IPS-11a (cell line): ENCODE data around the gene GAPDHS.

ENCODE experiments used
- H3K4me3 ChIP-seq: one replicate; pipeline ENCODE4 v1.5.1; 2013; ENCODE audit warnings: low read depth, low read length, control low read depth

GAPDHS gene

DNA sequence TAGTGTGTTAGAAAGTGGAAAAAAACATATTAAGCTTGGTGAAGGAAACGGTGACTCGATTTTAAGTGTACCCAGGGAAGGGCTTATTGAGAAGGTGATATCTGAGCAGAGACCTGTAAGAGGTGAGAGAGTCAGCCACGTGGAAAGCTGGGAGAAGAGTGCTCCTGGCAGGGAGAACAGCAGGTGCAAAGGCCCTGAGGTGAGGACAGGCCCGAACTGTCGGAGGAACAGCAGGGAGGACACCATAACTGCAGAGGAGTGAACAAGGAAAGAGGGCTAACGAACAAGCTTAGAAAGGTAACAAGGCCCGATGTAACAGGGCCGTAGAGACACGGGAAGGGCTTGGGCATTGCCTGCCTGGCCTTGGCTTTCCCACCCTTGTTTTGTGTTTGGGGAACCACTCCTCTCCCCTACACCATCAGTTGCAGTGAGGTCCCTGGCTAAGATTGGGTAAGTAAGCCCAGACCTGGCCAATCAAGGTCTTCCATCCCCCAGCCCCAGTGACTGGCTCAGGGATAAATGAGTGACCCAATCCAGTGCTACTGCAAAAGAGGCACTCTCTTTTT lies 22.9 kb downstream of the GAPDHS start:
- no peak overlapping the region for H3K4me3 ChIP-seq

DNA sequence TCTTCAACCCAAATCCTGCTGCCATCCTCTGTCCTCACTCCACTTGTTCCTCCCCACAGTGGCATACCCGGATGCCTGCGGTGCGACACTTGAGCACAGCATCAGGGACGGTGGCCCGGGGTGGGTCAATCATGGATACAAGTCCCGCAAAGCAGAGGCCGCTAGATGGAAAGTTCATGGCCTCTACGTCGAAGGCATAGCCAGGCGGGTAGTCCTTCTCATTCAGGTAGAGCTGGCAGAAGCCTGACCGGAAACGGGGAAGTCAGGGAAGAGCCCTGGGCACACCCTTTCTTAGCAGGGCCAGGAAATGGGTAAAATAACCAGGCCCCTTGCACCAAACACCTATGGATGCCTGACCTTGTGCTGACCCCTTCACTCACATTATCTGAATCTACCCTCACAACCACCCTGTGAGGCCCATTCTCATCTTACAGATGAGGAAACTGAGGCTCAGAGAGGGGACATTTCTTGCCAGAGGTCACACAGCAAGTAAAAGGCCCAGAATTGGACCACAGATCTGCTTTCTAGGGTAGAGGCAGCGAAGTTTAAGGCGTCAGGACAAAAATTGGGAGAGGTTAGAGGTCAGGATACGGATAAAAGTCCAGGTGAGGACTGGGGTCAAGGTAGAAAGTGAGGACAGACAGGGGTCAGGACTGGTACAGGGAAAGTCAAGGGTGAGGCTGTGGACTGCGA lies 23.7 kb downstream of the GAPDHS start:
- peak overlapping the region; percentile 9 for H3K4me3 ChIP-seq

- peak overlapping the region; percentile 52 for H3K4me3 ChIP-seq
Observed at GRCh38 chr19:35557539-35558399, 24.5 kb downstream of the GAPDHS start.

- peak overlapping the region; percentile 28 for H3K4me3 ChIP-seq
Observed at GRCh38 chr19:35558400-35559280, 25.4 kb downstream of the GAPDHS start.

DNA sequence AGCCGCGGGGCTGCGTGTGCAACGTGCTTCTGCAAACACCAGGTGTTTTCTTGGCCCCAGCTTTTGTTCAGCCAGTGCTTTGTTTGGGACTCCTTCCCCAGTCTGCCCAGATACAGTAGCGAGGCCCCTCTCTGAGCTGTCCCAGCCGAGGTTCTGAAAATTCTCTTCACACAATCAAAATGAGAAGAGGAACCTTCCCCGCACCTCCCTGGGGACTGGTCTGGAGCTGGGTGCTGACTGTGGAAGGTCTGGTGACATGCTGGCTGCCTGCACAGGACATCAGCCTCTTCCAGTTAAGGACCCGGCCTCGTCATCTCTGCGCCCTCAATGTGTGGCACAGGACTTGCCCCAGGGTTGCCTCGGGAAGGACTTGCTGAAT lies 26.0 kb downstream of the GAPDHS start:
- H3K4me3 ChIP-seq, result no peak overlapping the region

DNA sequence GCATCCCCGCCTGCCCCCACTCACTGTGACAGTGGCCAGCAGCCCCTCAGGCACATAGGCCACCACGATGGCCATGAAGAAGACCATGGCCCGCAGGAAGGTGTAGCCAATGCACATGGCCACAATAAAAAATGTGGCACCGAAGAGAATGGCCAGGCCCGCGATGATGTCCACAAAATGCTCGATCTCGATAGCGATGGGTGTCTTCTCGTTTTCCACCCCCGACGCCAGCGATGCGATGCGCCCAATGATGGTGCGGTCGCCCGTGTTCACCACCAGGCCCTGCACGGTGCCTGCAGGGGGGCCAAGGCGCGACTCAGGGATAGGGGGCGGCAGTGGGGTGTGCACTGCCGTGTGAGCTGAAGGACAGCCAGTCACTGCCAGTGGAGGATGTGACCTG lies 26.5 kb downstream of the GAPDHS start:
- no peak overlapping the region for H3K4me3 ChIP-seq

GRCh38 chr19:35560271-35560670 lies 27.0 kb downstream of the GAPDHS start:
- H3K4me3 ChIP-seq, result no peak overlapping the region

DNA sequence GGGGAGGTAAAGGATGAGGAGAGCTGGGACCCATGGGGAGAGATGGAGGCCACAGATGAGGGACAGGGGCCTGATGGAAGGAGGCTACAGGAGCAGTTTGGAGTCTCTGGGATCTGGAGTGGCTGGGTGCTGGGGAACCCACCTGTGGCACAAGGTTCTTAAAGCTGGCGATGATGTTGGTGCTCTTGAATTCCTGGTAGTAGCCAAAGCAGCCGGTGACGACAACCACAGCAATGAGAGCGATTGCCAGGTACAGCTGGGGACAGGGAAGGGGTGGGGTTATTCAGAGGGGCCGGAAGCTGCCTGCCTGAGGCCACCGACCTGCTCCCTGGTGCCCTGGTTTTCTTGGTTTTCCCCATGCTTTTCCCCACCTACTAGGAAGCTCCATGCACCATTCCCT lies 27.4 kb downstream of the GAPDHS start:
- no peak overlapping the region for H3K4me3 ChIP-seq

- no peak overlapping the region for H3K4me3 ChIP-seq
Observed at GRCh38 chr19:35561436-35561835, 28.2 kb downstream of the GAPDHS start.

GRCh38 chr19:35562336-35562735 lies 29.1 kb downstream of the GAPDHS start:
- H3K4me3 ChIP-seq, result no peak overlapping the region

GRCh38 chr19:35562776-35563175 lies 29.5 kb downstream of the GAPDHS start:
- H3K4me3 ChIP-seq, result no peak overlapping the region

DNA sequence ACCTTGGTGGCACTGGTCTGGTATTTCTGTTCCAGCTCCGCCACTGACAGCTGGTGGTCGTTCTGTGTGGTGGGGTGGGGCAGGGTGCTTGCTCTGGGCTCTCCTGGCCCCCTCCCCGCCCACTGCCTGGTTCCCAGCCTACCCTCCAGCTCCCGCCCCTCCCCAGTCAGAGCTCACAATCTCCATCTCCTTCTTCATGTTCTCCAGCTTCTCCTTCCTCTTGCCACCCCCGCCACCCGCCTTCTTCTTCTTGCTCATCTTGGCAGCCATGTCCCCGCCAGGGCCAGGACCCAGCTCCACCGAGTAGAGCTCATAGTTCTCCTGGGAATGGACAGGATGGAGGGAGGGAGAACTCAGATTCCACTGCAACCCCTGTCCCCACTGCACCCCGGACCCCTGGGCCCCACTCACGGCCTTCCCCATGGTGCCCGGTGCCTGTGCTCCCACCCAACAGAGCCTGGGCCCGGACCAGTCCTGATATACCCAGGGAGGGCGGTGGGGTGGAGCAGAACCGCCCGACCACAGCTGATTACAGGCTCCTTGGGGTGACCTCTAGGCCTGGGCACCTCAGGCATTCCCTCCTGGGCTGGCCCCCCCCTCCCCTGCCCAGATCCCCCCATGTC lies 30.1 kb downstream of the GAPDHS start, which contains the start of gene ATP4A:
Gene ATP4A (minus strand): TSS at position 452 of the 623 bp plus-strand sequence. CDS start 29 bp downstream, at position 423.
- no peak within 1 kb of the TSS for H3K4me3 ChIP-seq

- no peak overlapping the region for H3K4me3 ChIP-seq
Observed at GRCh38 chr19:35565016-35565856, 32.0 kb downstream of the GAPDHS start.

- H3K4me3 ChIP-seq, result no peak overlapping the region
Observed at GRCh38 chr19:35566738-35567137, 33.5 kb downstream of the GAPDHS start.

- H3K4me3 ChIP-seq, result no peak overlapping the region
Observed at GRCh38 chr19:35569281-35569781, 36.1 kb downstream of the GAPDHS start.

DNA sequence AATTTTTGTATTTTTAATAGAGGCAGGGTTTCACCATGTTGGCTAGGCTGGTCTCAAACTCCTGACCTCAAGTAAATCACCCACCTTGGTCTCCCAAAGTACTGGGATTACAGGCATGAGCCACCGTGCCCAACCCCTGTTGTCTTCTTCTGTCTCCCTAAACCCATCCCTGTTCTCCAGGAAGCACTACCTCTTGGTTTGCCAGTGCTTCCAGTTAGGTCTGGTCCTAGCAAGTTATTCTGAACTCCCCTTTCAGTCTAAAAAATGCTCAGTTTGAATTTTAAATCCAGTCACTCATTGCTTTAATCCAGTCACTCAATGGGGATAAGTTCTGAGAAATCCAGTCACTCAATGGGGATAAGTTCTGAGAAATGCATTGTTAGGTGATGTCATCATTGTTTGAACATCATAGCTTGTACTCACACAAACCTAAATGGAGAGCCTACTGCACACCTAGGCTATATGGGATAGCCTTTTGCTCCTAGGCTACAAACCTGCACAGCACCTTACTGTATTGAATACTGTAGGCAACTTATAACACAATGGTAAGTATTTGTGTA lies 38.2 kb downstream of the GAPDHS start:
- no peak overlapping the region for H3K4me3 ChIP-seq

DNA sequence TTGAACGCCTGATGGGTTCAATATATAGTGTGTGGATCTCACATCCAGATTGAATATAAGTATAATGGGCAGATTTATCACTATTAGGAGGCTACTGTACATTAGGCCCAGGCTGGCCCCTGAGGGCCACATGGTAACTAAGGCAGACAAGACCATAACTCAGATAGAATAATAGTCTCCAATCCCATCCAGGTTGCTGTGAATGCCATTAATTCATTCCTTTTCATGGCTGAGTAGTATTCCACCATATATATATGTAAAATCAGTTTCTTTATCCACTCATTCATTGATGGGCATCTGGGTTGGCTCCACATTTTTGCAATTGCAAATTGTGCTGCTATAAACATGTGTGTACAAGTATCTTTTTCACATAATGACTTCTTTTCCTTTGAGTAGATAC lies 44.7 kb downstream of the GAPDHS start:
- H3K4me3 ChIP-seq, result no peak overlapping the region

DNA sequence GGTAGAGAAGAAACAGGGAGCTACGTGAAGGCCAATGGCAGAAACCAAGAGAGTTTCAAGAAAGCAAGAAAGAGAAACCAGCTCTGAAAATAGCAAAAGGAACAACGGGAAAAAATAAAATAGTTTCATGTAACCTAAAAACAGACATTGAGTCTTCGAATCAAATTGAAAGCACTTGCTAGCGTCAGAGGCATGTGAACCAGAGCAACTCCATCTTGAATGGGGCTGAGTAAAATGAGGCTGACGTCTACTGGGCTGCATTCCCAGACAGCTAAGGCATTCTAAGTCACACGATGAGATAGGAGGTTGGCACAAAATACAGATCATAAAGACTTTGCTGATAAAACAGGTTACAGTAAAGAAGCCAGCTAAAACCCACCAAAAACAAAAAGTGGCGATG lies 45.5 kb downstream of the GAPDHS start:
- H3K4me3 ChIP-seq, result no peak overlapping the region

- no peak overlapping the region for H3K4me3 ChIP-seq
Observed at GRCh38 chr19:35582760-35583159, 49.5 kb downstream of the GAPDHS start.
